Ishikawa (cell line): Measurements from ENCODE around the gene FUBP1.

Experiments
- CREB1 ChIP-seq: IDR thresholded peaks from 2 replicates; pipeline ENCODE4 v1.6.1; 2012; ENCODE audit warnings: low read depth
- EGR1 ChIP-seq: IDR thresholded peaks from 2 replicates; pipeline ENCODE4 v1.6.1; 2012
- EP300 ChIP-seq: IDR thresholded peaks from 2 replicates; pipeline ENCODE4 v1.6.1; 2012; ENCODE audit warnings: borderline replicate concordance
- FOXM1 ChIP-seq: IDR thresholded peaks from 2 replicates; pipeline ENCODE4 v1.6.1; 2012; ENCODE audit warnings: low read depth, borderline replicate concordance
- NFIC ChIP-seq: IDR thresholded peaks from 2 replicates; pipeline ENCODE4 v1.6.1; 2012
- RAD21 ChIP-seq: IDR thresholded peaks from 2 replicates; pipeline ENCODE4 v1.6.1; 2012; ENCODE audit warnings: low read depth
- TAF1 ChIP-seq: IDR thresholded peaks from 2 replicates; pipeline ENCODE4 v1.6.1; 2012; ENCODE audit warnings: low read depth, mild to moderate bottlenecking
- TCF12 ChIP-seq: IDR thresholded peaks from 2 replicates; pipeline ENCODE4 v1.6.1; 2012; ENCODE audit warnings: low read depth
- TEAD4 ChIP-seq: IDR thresholded peaks from 2 replicates; pipeline ENCODE4 v1.6.1; 2012
- YY1 ChIP-seq: IDR thresholded peaks from 2 replicates; pipeline ENCODE4 v1.6.1; 2012; ENCODE audit warnings: low read depth
- ZBTB7A ChIP-seq: IDR thresholded peaks from 2 replicates; pipeline ENCODE4 v1.6.1; 2012; ENCODE audit warnings: low read depth
- TF ChIP-seq, protein P1 (sequence below): IDR thresholded peaks from 2 replicates; pipeline ENCODE4 v1.6.1; 2012
- TF ChIP-seq, protein P2 (sequence below): IDR thresholded peaks from 2 replicates; pipeline ENCODE4 v1.6.1; 2012; ENCODE audit warnings: low read depth, mild to moderate bottlenecking
- TF ChIP-seq, protein P3 (sequence below): IDR thresholded peaks from 2 replicates; pipeline ENCODE4 v1.6.1; 2012

Gene FUBP1

GRCh38 chr1:77966291-77966690, 12.6 kb downstream of the FUBP1 start:
- TF ChIP-seq YY1 (no peak), CREB1 (no peak), RAD21 (no peak), FOXM1 (no peak)
- TF ChIP-seq, protein P1, sequence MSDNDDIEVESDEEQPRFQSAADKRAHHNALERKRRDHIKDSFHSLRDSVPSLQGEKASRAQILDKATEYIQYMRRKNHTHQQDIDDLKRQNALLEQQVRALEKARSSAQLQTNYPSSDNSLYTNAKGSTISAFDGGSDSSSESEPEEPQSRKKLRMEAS: no peak

GRCh38 chr1:77961392-77961791, 17.5 kb downstream of the FUBP1 start:
- TF ChIP-seq ZBTB7A (no peak), EGR1 (no peak), TCF12 (no peak)
- TF ChIP-seq, protein P2, sequence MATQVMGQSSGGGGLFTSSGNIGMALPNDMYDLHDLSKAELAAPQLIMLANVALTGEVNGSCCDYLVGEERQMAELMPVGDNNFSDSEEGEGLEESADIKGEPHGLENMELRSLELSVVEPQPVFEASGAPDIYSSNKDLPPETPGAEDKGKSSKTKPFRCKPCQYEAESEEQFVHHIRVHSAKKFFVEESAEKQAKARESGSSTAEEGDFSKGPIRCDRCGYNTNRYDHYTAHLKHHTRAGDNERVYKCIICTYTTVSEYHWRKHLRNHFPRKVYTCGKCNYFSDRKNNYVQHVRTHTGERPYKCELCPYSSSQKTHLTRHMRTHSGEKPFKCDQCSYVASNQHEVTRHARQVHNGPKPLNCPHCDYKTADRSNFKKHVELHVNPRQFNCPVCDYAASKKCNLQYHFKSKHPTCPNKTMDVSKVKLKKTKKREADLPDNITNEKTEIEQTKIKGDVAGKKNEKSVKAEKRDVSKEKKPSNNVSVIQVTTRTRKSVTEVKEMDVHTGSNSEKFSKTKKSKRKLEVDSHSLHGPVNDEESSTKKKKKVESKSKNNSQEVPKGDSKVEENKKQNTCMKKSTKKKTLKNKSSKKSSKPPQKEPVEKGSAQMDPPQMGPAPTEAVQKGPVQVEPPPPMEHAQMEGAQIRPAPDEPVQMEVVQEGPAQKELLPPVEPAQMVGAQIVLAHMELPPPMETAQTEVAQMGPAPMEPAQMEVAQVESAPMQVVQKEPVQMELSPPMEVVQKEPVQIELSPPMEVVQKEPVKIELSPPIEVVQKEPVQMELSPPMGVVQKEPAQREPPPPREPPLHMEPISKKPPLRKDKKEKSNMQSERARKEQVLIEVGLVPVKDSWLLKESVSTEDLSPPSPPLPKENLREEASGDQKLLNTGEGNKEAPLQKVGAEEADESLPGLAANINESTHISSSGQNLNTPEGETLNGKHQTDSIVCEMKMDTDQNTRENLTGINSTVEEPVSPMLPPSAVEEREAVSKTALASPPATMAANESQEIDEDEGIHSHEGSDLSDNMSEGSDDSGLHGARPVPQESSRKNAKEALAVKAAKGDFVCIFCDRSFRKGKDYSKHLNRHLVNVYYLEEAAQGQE: no peak
- TF ChIP-seq, protein P3, sequence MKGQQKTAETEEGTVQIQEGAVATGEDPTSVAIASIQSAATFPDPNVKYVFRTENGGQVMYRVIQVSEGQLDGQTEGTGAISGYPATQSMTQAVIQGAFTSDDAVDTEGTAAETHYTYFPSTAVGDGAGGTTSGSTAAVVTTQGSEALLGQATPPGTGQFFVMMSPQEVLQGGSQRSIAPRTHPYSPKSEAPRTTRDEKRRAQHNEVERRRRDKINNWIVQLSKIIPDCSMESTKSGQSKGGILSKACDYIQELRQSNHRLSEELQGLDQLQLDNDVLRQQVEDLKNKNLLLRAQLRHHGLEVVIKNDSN: no peak

DNA sequence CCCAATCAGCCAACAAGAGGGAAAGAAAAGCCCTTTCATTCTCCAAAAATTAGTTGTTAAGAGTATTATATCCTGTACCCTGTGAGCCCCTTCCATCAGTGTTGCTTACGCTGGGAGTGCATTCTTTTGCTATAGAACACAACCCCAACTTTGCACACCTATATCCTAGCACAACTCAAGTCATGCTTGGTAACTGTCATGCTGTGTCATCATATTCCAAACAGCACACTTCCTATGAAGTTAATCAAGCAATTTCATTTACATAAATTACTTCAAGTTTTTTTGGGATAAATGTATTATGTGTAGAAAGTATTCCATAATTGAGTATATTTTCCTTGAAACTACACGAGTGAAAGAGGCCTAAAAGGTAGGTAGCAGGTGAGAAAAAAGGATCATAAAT, 20.0 kb downstream of the FUBP1 start:
- no peak for TF ChIP-seq EGR1
- no peak for TF ChIP-seq TEAD4
- TF ChIP-seq FOXM1: no peak
- TF ChIP-seq YY1: no peak

- TF ChIP-seq EP300 (no peak), TAF1 (no peak), FOXM1 (no peak), EGR1 (no peak)
Observed at GRCh38 chr1:77958391-77958790, 20.5 kb downstream of the FUBP1 start.

DNA sequence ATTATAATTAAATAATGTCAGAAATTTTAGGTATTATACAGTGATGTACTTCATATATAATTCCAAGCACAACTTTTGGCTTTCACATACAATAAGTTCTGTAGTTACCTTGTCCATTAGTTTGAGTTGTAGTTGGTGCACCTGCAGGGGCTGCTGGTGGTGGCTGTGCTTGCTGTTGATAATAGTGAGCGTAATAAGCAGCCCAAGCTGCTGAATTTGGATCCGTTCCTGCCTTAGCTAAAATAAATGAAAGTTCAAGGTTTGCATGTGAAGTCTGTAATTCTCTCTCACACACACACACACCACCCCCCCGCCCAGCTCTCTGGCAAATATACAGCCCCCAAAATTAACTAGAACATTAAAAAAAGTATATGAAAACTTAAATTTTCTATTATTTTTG, 22.4 kb downstream of the FUBP1 start:
- no peak for TF ChIP-seq FOXM1
- TF ChIP-seq, protein P2: no peak
- no peak for TF ChIP-seq TCF12
- TF ChIP-seq YY1: no peak
- TF ChIP-seq RAD21: no peak
- no peak for TF ChIP-seq CREB1
- TF ChIP-seq TAF1: no peak
- TF ChIP-seq EGR1: no peak
- TF ChIP-seq, protein P1: no peak

DNA sequence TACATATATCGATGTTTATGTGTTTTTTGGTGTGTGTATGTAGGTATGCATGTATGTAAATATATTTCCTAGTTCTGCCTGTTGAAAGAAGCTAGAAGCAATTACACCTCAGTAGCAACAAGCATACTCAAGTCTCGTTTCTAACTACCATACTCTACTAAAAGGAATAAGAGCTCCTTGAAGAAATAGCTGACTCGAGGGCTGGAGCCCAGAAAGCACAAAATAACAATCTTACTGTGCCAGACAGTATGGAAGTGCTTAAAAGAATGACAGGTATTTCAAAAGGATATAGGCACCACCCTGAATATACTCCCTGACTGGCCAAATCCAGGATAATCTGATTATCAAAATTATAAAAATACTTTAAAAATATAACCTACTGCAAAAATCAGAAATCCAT, 23.2 kb downstream of the FUBP1 start:
- TF ChIP-seq YY1 (no peak), TAF1 (no peak)
- TF ChIP-seq, protein P2: no peak
- TF ChIP-seq, protein P1: no peak

DNA sequence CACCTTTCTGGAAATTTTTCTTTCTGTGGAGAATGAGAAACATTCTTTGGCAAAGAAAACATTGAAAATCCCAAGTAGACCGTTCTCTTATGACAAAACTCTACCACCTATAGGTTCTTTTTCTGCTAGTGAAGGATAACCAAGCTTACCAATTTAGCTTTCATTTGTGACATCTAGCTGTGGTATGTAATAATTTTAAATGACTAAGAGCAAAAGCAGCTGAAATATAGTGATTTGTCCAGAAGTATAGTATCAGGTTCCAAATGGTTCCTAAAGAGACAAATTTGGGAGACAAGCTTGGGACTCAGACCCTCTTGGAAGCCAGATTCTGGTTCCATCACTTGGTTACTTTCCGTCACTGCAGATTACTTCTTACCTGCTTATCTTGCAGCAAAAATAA, 24.4 kb downstream of the FUBP1 start:
- TF ChIP-seq, protein P3: no peak
- no peak for TF ChIP-seq ZBTB7A
- no peak for TF ChIP-seq YY1
- no peak for TF ChIP-seq RAD21
- no peak for TF ChIP-seq NFIC
